Fibroblast of mammary gland (primary cell): ENCODE results near the gene GON4L.
"Not testable (repeated sequence)": the region's sequence is repeated elsewhere in the genome, so short reads cannot be mapped to it uniquely, and the experiment has no call there.

ENCODE experiments used
- DNase-seq: peaks from one replicate; pipeline ENCODE4 v3.0.0-alpha.2; 2010; ENCODE audit warnings: low read depth
- H3K4me3 ChIP-seq: 2 replicates; pipeline ENCODE4 v1.5.1; 2011; ENCODE audit warnings: low read depth, mild to moderate bottlenecking, low read length, moderate library complexity; ENCODE audit not compliant: control insufficient read depth
- TF ChIP-seq, protein P1 (sequence below): conservative IDR thresholded peaks from 2 replicates; pipeline ENCODE4 v1.5.1; 2011; ENCODE audit warnings: low read depth, low read length, inconsistent platforms; ENCODE audit not compliant: control insufficient read depth, insufficient read depth

GON4L gene, protein sequence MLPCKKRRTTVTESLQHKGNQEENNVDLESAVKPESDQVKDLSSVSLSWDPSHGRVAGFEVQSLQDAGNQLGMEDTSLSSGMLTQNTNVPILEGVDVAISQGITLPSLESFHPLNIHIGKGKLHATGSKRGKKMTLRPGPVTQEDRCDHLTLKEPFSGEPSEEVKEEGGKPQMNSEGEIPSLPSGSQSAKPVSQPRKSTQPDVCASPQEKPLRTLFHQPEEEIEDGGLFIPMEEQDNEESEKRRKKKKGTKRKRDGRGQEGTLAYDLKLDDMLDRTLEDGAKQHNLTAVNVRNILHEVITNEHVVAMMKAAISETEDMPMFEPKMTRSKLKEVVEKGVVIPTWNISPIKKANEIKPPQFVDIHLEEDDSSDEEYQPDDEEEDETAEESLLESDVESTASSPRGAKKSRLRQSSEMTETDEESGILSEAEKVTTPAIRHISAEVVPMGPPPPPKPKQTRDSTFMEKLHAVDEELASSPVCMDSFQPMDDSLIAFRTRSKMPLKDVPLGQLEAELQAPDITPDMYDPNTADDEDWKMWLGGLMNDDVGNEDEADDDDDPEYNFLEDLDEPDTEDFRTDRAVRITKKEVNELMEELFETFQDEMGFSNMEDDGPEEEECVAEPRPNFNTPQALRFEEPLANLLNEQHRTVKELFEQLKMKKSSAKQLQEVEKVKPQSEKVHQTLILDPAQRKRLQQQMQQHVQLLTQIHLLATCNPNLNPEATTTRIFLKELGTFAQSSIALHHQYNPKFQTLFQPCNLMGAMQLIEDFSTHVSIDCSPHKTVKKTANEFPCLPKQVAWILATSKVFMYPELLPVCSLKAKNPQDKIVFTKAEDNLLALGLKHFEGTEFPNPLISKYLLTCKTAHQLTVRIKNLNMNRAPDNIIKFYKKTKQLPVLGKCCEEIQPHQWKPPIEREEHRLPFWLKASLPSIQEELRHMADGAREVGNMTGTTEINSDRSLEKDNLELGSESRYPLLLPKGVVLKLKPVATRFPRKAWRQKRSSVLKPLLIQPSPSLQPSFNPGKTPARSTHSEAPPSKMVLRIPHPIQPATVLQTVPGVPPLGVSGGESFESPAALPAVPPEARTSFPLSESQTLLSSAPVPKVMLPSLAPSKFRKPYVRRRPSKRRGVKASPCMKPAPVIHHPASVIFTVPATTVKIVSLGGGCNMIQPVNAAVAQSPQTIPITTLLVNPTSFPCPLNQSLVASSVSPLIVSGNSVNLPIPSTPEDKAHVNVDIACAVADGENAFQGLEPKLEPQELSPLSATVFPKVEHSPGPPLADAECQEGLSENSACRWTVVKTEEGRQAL (N-terminal part only)

DNA sequence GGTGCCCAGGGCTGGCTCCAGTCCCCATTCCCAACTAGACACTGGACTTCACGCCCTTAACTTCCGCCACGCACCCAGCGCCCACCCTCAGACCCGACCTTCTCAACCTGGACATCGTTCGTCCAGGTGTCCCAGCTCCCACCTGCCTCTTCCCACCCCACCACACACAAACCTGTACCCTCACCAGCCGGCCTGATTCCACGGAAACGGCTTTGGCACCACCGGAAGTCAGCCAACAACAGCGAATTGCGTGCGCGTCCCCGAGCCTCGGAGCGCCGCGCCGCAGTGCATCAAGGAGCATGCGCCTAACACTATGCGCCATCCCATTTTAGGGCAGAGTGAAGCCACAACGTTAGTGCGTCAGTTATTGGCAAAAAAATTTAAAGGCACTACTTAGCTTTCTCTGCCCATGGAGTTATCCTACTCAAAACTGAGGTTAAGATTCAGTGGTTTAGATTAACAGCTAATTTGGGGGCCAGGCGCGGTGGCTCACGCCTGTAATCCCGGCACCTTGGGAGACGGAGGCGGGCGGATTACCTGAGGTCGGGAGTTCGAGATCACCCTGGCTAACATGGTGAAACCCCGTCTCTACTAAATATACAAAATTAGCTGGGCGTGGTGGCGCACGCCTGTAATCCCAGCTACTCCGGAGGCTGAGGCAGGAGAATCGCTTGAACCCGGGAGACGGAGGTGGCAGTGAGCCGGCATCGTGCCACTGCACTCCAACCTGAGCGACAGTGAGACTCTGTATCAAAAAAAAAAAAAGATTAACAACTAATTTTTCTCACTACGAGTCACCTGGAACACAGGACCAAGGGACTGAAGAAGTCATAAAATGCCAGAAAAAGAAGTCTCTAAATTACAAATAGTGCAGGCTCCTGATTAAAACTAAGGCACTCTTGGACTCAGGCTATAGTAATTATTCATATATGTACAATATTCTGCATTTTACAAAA, at the start of gene GON4L:
Gene GON4L, minus strand, starts transcription at position 240 of the 956 bp plus-strand sequence. CDS start 3,434 bp downstream, outside the sequence.
- TF ChIP-seq, protein P1, sequence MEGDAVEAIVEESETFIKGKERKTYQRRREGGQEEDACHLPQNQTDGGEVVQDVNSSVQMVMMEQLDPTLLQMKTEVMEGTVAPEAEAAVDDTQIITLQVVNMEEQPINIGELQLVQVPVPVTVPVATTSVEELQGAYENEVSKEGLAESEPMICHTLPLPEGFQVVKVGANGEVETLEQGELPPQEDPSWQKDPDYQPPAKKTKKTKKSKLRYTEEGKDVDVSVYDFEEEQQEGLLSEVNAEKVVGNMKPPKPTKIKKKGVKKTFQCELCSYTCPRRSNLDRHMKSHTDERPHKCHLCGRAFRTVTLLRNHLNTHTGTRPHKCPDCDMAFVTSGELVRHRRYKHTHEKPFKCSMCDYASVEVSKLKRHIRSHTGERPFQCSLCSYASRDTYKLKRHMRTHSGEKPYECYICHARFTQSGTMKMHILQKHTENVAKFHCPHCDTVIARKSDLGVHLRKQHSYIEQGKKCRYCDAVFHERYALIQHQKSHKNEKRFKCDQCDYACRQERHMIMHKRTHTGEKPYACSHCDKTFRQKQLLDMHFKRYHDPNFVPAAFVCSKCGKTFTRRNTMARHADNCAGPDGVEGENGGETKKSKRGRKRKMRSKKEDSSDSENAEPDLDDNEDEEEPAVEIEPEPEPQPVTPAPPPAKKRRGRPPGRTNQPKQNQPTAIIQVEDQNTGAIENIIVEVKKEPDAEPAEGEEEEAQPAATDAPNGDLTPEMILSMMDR, result no peak
- DNase-seq, result peak; percentile 90

GRCh38 chr1:155904261-155904660, 47.2 kb upstream of the GON4L start:
- DNase-seq, result no peak
- TF ChIP-seq, protein P1, result no peak
- no peak overlapping the region for H3K4me3 ChIP-seq

More for the DNA sequence above, at the start of gene GON4L:
- H3K4me3 ChIP-seq, result peak within 1 kb of the TSS; percentile 96

GRCh38 chr1:155900161-155900560, 43.1 kb upstream of the GON4L start:
- no peak for DNase-seq
- TF ChIP-seq, protein P1, result no peak
- no peak overlapping the region for H3K4me3 ChIP-seq

GRCh38 chr1:155899683-155900082, 42.7 kb upstream of the GON4L start:
- no peak for DNase-seq
- no peak overlapping the region for H3K4me3 ChIP-seq
- TF ChIP-seq, protein P1, result no peak

DNA sequence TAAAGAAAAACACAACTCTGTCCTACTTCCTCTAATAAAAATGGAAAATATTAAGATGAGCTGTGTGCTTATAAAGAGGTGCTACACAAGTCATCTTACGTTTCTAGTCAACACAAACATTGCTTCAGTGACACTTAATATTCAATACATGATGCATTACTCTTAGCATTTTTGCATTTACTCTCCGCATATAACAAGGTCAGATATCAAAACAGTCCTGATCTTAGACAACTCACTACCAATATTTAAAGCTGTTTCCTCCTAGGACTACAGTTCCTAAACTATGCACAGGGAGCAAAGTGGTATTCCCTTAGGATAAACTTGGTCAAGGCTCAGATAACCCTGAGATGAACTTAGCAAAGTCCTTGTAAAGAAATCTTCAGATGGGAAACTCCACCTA, 41.9 kb upstream of the GON4L start:
- H3K4me3 ChIP-seq, result no peak overlapping the region
- TF ChIP-seq, protein P1, result no peak
- no peak for DNase-seq

GRCh38 chr1:155897746-155898145, 40.7 kb upstream of the GON4L start:
- no peak for DNase-seq
- no peak overlapping the region for H3K4me3 ChIP-seq
- TF ChIP-seq, protein P1, result no peak

DNA sequence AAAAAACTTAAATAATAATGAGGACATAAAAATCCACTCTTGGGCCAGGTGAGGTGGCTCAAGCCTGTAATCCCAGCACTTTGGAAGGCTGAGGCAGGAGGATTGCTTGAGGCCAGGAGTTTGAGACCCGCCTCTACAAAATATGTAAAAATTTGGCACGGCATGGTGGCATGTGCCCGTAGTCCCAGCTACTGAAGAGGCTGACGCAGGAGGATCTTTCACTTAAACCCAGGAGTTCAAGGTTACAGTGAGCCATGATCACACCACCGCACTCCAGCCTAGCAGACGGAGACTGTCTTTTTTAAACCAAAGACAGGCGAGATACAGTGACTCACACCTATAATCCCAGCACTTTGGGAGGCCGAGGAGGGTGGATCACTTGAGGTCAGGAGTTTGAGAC, 39.5 kb upstream of the GON4L start:
- not testable (repeated sequence) for DNase-seq, H3K4me3 ChIP-seq

- not testable (repeated sequence) for DNase-seq
Observed at GRCh38 chr1:155895617-155896016, 38.6 kb upstream of the GON4L start.

More at GRCh38 chr1:155895617-155896016, 38.6 kb upstream of the GON4L start:
- H3K4me3 ChIP-seq, result not testable (repeated sequence)
